GM12875 (cell line): ENCODE data around the gene CSNK1G1.
"Not testable (repeated sequence)": the region's sequence is repeated elsewhere in the genome, so short reads cannot be mapped to it uniquely, and the experiment has no call there.

ENCODE experiments used
- H3K4me3 ChIP-seq: one replicate; pipeline ENCODE4 v1.5.1; 2011; ENCODE audit warnings: low read depth, low read length, control low read depth
- TF ChIP-seq, protein P1 (sequence below): IDR thresholded peaks from 2 replicates; pipeline ENCODE4 v1.5.1; 2011; ENCODE audit warnings: low read depth, mild to moderate bottlenecking, control low read depth, inconsistent platforms, low read length, moderate library complexity, borderline replicate concordance; ENCODE audit not compliant: insufficient read depth

The CSNK1G1 gene

DNA sequence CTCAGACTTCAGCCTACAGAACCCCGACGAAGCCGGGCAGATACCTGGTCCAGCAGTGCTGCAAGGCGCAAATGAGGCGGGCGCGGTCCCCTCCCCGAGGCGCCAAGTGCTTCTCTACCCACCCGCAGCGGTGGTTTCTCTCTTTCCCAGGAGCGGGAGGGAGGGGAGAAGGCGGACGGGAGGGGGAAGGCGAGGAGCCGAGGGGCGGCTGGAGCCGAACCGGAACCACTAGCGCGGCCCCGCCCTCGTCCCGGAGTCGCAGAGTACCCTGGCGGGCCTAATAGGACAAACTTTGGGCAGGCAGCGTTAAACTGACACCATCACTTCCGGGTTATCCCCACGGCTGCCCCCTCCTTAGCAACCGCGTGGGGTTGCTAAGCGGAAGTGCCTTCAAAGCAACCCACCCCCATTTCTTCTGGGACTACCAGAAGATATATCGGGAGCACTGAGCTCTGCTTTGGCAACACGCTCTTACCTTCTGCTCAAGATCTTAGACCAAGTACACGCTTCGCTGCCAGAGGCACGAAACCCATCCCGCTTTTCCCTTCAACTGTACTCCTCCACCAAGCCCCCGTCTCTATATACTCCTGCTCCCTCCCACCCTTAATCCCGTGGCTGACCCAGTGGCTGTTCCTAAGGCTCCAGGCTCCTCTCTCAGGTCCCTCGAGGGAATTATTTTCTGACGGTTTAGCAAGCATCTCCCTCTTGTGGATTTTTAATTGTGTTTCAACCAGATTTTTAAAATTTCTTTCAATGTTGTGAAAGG lies at the start of gene CSNK1G1:
Gene CSNK1G1, minus strand, starts transcription at position 230 of the 766 bp plus-strand sequence. CDS start 55,674 bp downstream, outside the sequence.
- TF ChIP-seq, protein P1, sequence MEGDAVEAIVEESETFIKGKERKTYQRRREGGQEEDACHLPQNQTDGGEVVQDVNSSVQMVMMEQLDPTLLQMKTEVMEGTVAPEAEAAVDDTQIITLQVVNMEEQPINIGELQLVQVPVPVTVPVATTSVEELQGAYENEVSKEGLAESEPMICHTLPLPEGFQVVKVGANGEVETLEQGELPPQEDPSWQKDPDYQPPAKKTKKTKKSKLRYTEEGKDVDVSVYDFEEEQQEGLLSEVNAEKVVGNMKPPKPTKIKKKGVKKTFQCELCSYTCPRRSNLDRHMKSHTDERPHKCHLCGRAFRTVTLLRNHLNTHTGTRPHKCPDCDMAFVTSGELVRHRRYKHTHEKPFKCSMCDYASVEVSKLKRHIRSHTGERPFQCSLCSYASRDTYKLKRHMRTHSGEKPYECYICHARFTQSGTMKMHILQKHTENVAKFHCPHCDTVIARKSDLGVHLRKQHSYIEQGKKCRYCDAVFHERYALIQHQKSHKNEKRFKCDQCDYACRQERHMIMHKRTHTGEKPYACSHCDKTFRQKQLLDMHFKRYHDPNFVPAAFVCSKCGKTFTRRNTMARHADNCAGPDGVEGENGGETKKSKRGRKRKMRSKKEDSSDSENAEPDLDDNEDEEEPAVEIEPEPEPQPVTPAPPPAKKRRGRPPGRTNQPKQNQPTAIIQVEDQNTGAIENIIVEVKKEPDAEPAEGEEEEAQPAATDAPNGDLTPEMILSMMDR = no peak

DNA sequence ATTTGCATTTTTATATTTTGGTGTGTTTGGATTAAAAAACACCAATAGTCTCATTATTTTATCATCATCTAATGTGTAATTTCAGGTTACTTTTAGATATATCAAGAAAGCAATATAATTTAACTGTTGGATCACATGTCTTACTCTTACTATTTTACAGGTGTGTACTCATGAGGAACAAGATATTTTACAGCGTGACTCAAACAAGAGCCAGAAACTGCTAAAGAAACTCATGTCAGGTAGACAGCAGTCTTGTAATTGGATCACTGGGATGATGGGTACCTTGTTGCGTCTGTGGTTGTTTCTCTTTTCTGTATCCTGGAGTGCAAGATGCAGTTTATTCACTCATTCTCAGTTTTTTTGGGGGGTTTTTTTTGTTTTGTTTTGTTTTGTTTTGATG lies 44.6 kb upstream of the CSNK1G1 start:
- TF ChIP-seq, protein P1 = no peak
- H3K4me3 ChIP-seq = no peak overlapping the region

More for the DNA sequence above, at the start of gene CSNK1G1:
- peak within 1 kb of the TSS; percentile 96 for H3K4me3 ChIP-seq

GRCh38 chr15:64398575-64398974 lies 42.6 kb upstream of the CSNK1G1 start:
- no peak overlapping the region for H3K4me3 ChIP-seq
- TF ChIP-seq, protein P1 = no peak

GRCh38 chr15:64396789-64397188 lies 40.8 kb upstream of the CSNK1G1 start:
- H3K4me3 ChIP-seq = no peak overlapping the region

GRCh38 chr15:64392471-64392870 lies 36.5 kb upstream of the CSNK1G1 start:
- not testable (repeated sequence) for H3K4me3 ChIP-seq

More at GRCh38 chr15:64396789-64397188, 40.8 kb upstream of the CSNK1G1 start:
- TF ChIP-seq, protein P1 = no peak

DNA sequence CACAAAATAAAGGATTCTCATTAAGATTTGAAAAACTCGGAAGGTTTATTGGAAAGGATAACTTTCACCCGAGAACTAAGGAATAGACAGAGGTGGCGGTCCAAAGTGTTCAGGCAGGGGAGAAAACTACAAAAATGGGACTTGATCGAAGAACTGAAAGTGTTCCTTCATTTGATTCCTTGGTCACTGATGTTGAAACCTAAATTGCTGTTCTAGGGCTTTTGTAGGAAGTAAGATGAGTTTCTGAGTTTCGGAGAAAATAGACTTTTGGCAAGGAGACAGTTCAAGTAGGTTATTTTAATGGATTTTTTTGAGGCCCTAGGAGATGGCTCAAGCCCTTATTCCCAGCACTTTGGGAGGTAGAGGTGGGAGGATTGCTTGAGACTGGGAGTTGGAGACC lies 33.1 kb upstream of the CSNK1G1 start:
- no peak overlapping the region for H3K4me3 ChIP-seq
- TF ChIP-seq, protein P1 = no peak

DNA sequence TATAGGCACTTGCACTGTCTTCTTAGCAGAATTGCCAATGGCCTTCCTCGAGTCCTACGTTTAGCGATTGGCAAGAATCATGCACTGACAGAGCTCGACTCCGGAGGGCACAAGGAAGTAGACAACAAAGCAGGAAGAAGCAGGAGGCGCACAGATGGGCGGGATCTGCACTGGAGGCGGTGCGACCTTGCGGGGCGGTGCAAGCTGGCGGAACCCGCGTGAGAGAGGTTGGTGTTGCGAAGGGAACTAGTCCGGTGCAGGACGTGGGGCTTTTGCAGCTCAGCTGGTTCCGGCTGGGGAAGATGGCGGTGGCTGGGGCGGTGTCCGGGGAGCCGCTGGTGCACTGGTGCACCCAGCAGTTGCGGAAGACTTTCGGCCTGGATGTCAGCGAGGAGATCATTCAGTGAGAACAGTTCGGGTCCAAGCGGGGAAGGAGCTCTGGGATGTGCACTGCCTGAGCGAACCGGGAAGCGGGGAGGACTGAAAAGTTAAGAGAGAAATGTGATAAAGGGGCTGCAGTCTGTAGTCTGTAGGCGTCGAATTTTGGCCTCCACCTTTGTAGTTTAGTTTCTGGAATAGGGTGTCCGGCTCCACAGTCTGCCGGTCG lies 31.7 kb upstream of the CSNK1G1 start, which contains the start of gene TRIP4:
Gene TRIP4, plus strand, starts transcription at position 275 of the 607 bp plus-strand sequence. Its CDS starts 28 bp downstream, at position 303.
- TF ChIP-seq, protein P1 = no peak
- peak within 1 kb of the TSS; percentile 70 for H3K4me3 ChIP-seq
